ENCODE results near the gene IGFBP1.

DNA sequence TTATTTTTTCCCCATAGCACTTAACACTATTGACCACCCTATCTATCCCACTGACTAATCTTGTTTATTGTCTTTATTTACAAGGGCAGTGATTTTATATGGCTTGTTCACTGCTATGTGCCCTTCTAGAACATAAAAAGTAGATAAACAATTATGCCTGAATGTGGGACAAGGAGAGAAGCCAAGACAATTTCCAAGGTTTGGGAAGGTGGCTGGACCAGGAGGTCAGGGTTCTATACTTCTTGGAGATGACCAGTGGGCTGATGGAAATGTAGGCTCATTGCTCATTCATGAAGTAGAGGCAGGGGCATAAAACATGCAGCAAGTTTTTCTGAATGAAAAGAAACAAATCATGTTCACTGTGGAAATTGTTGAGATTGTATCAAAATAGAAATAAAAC, 21.3 kb downstream of the IGFBP1 start:
- TF ChIP-seq, protein P1, sequence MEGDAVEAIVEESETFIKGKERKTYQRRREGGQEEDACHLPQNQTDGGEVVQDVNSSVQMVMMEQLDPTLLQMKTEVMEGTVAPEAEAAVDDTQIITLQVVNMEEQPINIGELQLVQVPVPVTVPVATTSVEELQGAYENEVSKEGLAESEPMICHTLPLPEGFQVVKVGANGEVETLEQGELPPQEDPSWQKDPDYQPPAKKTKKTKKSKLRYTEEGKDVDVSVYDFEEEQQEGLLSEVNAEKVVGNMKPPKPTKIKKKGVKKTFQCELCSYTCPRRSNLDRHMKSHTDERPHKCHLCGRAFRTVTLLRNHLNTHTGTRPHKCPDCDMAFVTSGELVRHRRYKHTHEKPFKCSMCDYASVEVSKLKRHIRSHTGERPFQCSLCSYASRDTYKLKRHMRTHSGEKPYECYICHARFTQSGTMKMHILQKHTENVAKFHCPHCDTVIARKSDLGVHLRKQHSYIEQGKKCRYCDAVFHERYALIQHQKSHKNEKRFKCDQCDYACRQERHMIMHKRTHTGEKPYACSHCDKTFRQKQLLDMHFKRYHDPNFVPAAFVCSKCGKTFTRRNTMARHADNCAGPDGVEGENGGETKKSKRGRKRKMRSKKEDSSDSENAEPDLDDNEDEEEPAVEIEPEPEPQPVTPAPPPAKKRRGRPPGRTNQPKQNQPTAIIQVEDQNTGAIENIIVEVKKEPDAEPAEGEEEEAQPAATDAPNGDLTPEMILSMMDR (IDR thresholded peaks at IDR 0.05) = no peak
- no peak for TF ChIP-seq ZFX (IDR thresholded peaks at IDR 0.05; ENCODE audit: borderline replicate concordance)
